OCI-LY7 (cell line): ENCODE results near the gene CBLC.

Source experiments
- CTCF ChIP-seq: fragments of 200-600 bp; sonication (generic); conservative IDR thresholded peaks from 2 replicates; pipeline ENCODE4 v1.5.1; 2014; ENCODE audit warnings: mild to moderate bottlenecking, antibody characterized with exemption, low read length, moderate library complexity, mixed read lengths
- EZH2phosphoT487 ChIP-seq: fragments of 200-600 bp; sonication (generic); IDR thresholded peaks from 2 replicates; pipeline ENCODE4 v1.6.1; 2018; ENCODE audit warnings: low read depth, borderline replicate concordance, mild to moderate bottlenecking, mixed run types, antibody characterized with exemption, low read length, moderate library complexity, mixed read lengths

- TF ChIP-seq CTCF = no peak
- no peak for TF ChIP-seq EZH2phosphoT487
Measured at GRCh38 chr19:44841231-44841630, 63.5 kb downstream of the CBLC start.
